Measurements from ENCODE around the gene CCDC188. TPM values are rescaled to one million over a fixed set of nuclear protein-coding genes. Genes with fewer than 3 reads are reported as not detected.

Gene CCDC188
- total and polyA plus RNA-seq, 9 of the 15 experiments (the other 6 are each of a cell fraction or from before 2014, with no cell fraction given): not detected

- no peak for TF ChIP-seq HINFP (tag; conservative IDR thresholded peaks at IDR 0.05; ENCODE audit: low read depth)
- 0 out of 6 replicates have a peak, but pooled peaks of 1 of the 3 experiments have one; percentile 16 for TF ChIP-seq ZBTB11 (CRISPR knock-in tag; IDR thresholded peaks at IDR 0.05)
- TF ChIP-seq ZNF24 (IDR thresholded peaks at IDR 0.05): no peak
- TF ChIP-seq ZNF695 (CRISPR knock-in tag; IDR thresholded peaks at IDR 0.05): 0 out of 2 replicates have a peak, but pooled peaks have one; percentile 27
- no peak for TF ChIP-seq SPI1 (IDR thresholded peaks at IDR 0.05; ENCODE audit: borderline replicate concordance, low read depth, low read length)
- peak; percentile 79 for TF ChIP-seq POLR2G (IDR thresholded peaks at IDR 0.05; ENCODE audit: low read depth, low read length)
- peak; percentile 84 for TF ChIP-seq ZNF583 (CRISPR knock-in tag; IDR thresholded peaks at IDR 0.05)
- peak; percentile 39; the same call in 1 of the 2 replicates for TF ChIP-seq KLF1 (tag; IDR thresholded peaks at IDR 0.05)
- no peak for TF ChIP-seq HES1 (IDR thresholded peaks at IDR 0.05; ENCODE audit: low read depth)
- 0 out of 2 replicates have a peak, but pooled peaks have one; percentile 27 for TF ChIP-seq PML (IDR thresholded peaks at IDR 0.05; ENCODE audit: low read length)
- TF ChIP-seq OTX1 (CRISPR knock-in tag; IDR thresholded peaks at IDR 0.05): peak; percentile 77; the same call in 1 of the 2 replicates
- 0 out of 2 replicates have a peak, but pooled peaks have one; percentile 16 for TF ChIP-seq PHB (CRISPR knock-in tag; IDR thresholded peaks at IDR 0.05)
- TF ChIP-seq NR0B1 (IDR thresholded peaks at IDR 0.05; ENCODE audit: partially characterized antibody): no peak
- 0 out of 2 replicates have a peak, but pooled peaks have one; percentile 75 for TF ChIP-seq ARID3B (CRISPR knock-in tag; IDR thresholded peaks at IDR 0.05; ENCODE audit: borderline replicate concordance)
- no peak; the same call in 1 of the 2 replicates for TF ChIP-seq ZBTB17 (CRISPR knock-in tag; IDR thresholded peaks at IDR 0.05)
- TF ChIP-seq CHD2 (IDR thresholded peaks at IDR 0.05; ENCODE audit: low read depth, low read length): peak; percentile 11; the same call in 1 of the 2 replicates
- TF ChIP-seq CBFB (CRISPR knock-in tag; IDR thresholded peaks at IDR 0.05): no peak
- TF ChIP-seq FOXP1 (CRISPR knock-in tag; IDR thresholded peaks at IDR 0.05): no peak
- TF ChIP-seq SIRT6 (IDR thresholded peaks at IDR 0.05; ENCODE audit: low read depth, low read length): peak; percentile 61
Observed at GRCh38 chr22:20107951-20108756, 42.7 kb downstream of the CCDC188 start (continued).
